Measurements from ENCODE around the gene TMEM132E. TPM values are rescaled to one million over a fixed set of nuclear protein-coding genes. Genes with fewer than 3 reads are reported as not detected.

Gene TMEM132E
- total and polyA plus RNA-seq, 12 donors = 0.04 to 0.09 TPM; not detected in 10

- 79 to 94% methylated on average over 1 of the region's 1 CpG for WGBS, 2 donors
- intact Hi-C loops (cut with DNase I) = no loop called here
- DNase-seq = no peak
Measured at GRCh38 chr17:34565713-34566112, 13.7 kb upstream of the TMEM132E start.

GRCh38 chr17:34566201-34566600 is 13.2 kb upstream of the TMEM132E start:
- intact Hi-C loops (cut with DNase I) = no loop called here
- Histone ChIP-seq H3K9me3 (no peaks in the 10 kb centered on the region), H3K4me1 (no peaks in the 10 kb centered on the region), H3K4me3 (no peak overlapping the region), H3K27ac (no peak overlapping the region), H3K36me3 (no peaks in the 10 kb centered on the region), H3K27me3 (peaks cover 0 to 86% (median 70%) of the 10 kb centered on the region in 7 donors)
- ATAC-seq = no peak
- DNase-seq = no peak
- no peak for TF ChIP-seq CTCF (IDR thresholded peaks at IDR 0.05)
- WGBS, 2 donors = 87% methylated on average over 4 of the region's 4 CpGs

More at GRCh38 chr17:34565713-34566112, 13.7 kb upstream of the TMEM132E start:
- H3K4me3 ChIP-seq = no peak overlapping the region
- H3K9me3 ChIP-seq = no peaks in the 10 kb centered on the region
- H3K27me3 ChIP-seq = peaks cover 0 to 86% (median 68%) of the 10 kb centered on the region in 7 donors
- no peaks in the 10 kb centered on the region for H3K36me3 ChIP-seq
- ATAC-seq = no peak
- no peak overlapping the region for H3K27ac ChIP-seq
- H3K4me1 ChIP-seq = no peaks in the 10 kb centered on the region
- TF ChIP-seq CTCF (IDR thresholded peaks at IDR 0.05) = no peak

- no peak for TF ChIP-seq CTCF (IDR thresholded peaks at IDR 0.05)
- no peaks in the 10 kb centered on the region for H3K36me3 ChIP-seq
- WGBS, 2 donors = 75 to 76% methylated on average over 2 of the region's 2 CpGs
- no peak overlapping the region for H3K4me3 ChIP-seq
- peaks cover 0 to 86% (median 72%) of the 10 kb centered on the region in 7 donors for H3K27me3 ChIP-seq
- DNase-seq = no peak
- no peak overlapping the region for H3K27ac ChIP-seq
- ATAC-seq = no peak
- H3K4me1 ChIP-seq = no peaks in the 10 kb centered on the region
- intact Hi-C loops (cut with DNase I) = no loop called here
- no peaks in the 10 kb centered on the region for H3K9me3 ChIP-seq
Measured at GRCh38 chr17:34566873-34567272, 12.5 kb upstream of the TMEM132E start.

- H3K9me3 ChIP-seq = no peaks in the 10 kb centered on the region
- no peak overlapping the region for H3K27ac ChIP-seq
- no peak for ATAC-seq
- no peaks in the 10 kb centered on the region for H3K4me1 ChIP-seq
- no peaks in the 10 kb centered on the region for H3K36me3 ChIP-seq
- intact Hi-C loops (cut with DNase I) = no loop called here
- DNase-seq = no peak
- no peak for TF ChIP-seq CTCF (IDR thresholded peaks at IDR 0.05)
- 43 to 44% methylated on average over 11 of the region's 11 CpGs for WGBS, 2 donors
- peaks cover 0 to 86% (median 72%) of the 10 kb centered on the region in 7 donors for H3K27me3 ChIP-seq
- H3K4me3 ChIP-seq = no peak overlapping the region
Measured at GRCh38 chr17:34567691-34568465, 11.5 kb upstream of the TMEM132E start.
